Measurements from ENCODE around the gene MUC3A.
"Not testable (repeated sequence)": the region's sequence is repeated elsewhere in the genome, so short reads cannot be mapped to it uniquely, and the experiment has no call there.

The MUC3A gene

GRCh38 chr7:100978300-100978699 is 29.0 kb downstream of the MUC3A start:
- DNase-seq = no peak

- no peak for DNase-seq
Observed at GRCh38 chr7:100983451-100984187, 34.3 kb downstream of the MUC3A start.

- DNase-seq = not testable (repeated sequence)
Observed at GRCh38 chr7:100984241-100984918, 35.0 kb downstream of the MUC3A start.

- not testable (repeated sequence) for DNase-seq
Observed at GRCh38 chr7:100985033-100985797, 35.9 kb downstream of the MUC3A start.

GRCh38 chr7:100991631-100992030 is 42.3 kb downstream of the MUC3A start:
- no peak for DNase-seq

GRCh38 chr7:100992280-100992679 is 42.9 kb downstream of the MUC3A start:
- DNase-seq = not testable (repeated sequence)

GRCh38 chr7:100994671-100995070 is 45.3 kb downstream of the MUC3A start:
- DNase-seq = not testable (repeated sequence)

- not testable (repeated sequence) for DNase-seq
Observed at GRCh38 chr7:100998530-100998929, 49.2 kb downstream of the MUC3A start.

- DNase-seq = not testable (repeated sequence)
Observed at GRCh38 chr7:100999334-100999733, 50.0 kb downstream of the MUC3A start.

GRCh38 chr7:101000025-101000424 is 50.7 kb downstream of the MUC3A start:
- DNase-seq = not testable (repeated sequence)

GRCh38 chr7:101002333-101002732 is 53.0 kb downstream of the MUC3A start:
- not testable (repeated sequence) for DNase-seq

- DNase-seq = not testable (repeated sequence)
Observed at GRCh38 chr7:101007361-101007760, 58.0 kb downstream of the MUC3A start.

- no peak for DNase-seq
Observed at GRCh38 chr7:101009629-101010028, 60.3 kb downstream of the MUC3A start.

GRCh38 chr7:101012931-101013330 is 63.6 kb downstream of the MUC3A start:
- no peak for DNase-seq

GRCh38 chr7:101015626-101016025 is 66.3 kb downstream of the MUC3A start:
- no peak for DNase-seq

GRCh38 chr7:101017064-101017777 is 67.9 kb downstream of the MUC3A start:
- peak; percentile 14 for DNase-seq

Data from NCI-H82 (cell line).